Measurements from ENCODE around the gene SLC25A24. TPM values are rescaled to one million over a fixed set of nuclear protein-coding genes. Genes with fewer than 3 reads are reported as not detected.

Gene SLC25A24
- total and polyA plus RNA-seq, 2 of the 13 experiments (the other 11 are each of a cell fraction or from before 2014, with no cell fraction given) = 8.0 to 12.4 TPM

- no peak for FAIRE-seq
- H3K9me3 ChIP-seq (ENCODE audit: low read length) = peaks cover 5% of the 10 kb centered on the region; the same call in 1 of the 2 replicates
- DNase-seq (ENCODE audit: low spot score) = no peak
- no peak overlapping the region for H3K27ac ChIP-seq (ENCODE audit: extremely low read length, insufficient read depth, low read length)
- 38% methylated on average over 1 of the region's 1 CpG for WGBS (ENCODE audit: low lambda C conversion rate)
- intact Hi-C loops (cut with micrococcal nuclease; ENCODE audit: unreplicated experiment) = no loop called here
- no peak overlapping the region for H3K4me2 ChIP-seq (ENCODE audit: low read depth, low read length)
- H4K20me1 ChIP-seq (ENCODE audit: insufficient read depth, low read length) = no peaks in the 10 kb centered on the region
- ChIA-PET CTCF (ENCODE audit: low intra/inter-chr PET ratio, low total read pairs) (no interaction called here), POLR2A (no interaction called here)
- 0 out of 5 replicates have a peak, but pooled peaks cover 0 to 8% of the 10 kb centered on the region in 2 experiments for H3K36me3 ChIP-seq (replicated peaks in 1 of 2; ENCODE audit: control insufficient read depth in 1 of 2, insufficient read depth in 2 of 2, low read length in 2 of 2)
- no peaks in the 10 kb centered on the region for H3K79me2 ChIP-seq (ENCODE audit: insufficient read depth, low read length)
- no peak overlapping the region for H2AFZ ChIP-seq (ENCODE audit: low read length)
- TF ChIP-seq ZNF224 (CRISPR knock-in tag; IDR thresholded peaks at IDR 0.05) (no peak), ADNP (CRISPR knock-in tag; IDR thresholded peaks at IDR 0.05) (no peak), ZBTB39 (CRISPR knock-in tag; IDR thresholded peaks at IDR 0.05) (no peak), KDM3A (CRISPR knock-in tag; IDR thresholded peaks at IDR 0.05; ENCODE audit: low read depth) (no peak), ZNF841 (CRISPR knock-in tag; IDR thresholded peaks at IDR 0.05; ENCODE audit: borderline replicate concordance) (no peak), NR2F1 (CRISPR knock-in tag; IDR thresholded peaks at IDR 0.05) (no peak)
- no peak overlapping the region for H3K9ac ChIP-seq (ENCODE audit: insufficient read depth, low read depth, low read length)
- in situ Hi-C loops (cut with HindIII; ENCODE audit: extremely low pct_ligation_motif_present, low pct_unique_long_range_greater_than_20kb) = no loop called here
- no peaks in the 10 kb centered on the region for H3K4me1 ChIP-seq (ENCODE audit: insufficient read depth, low read length)
- H3K4me3 ChIP-seq (replicated peaks in 1 of 3; ENCODE audit: insufficient read depth in 1 of 3, low read depth in 2 of 3, low read length in 3 of 3) = no peak overlapping the region
- no TSS peak for BruUV-seq (replicated peaks)
- H3K27me3 ChIP-seq (ENCODE audit: control insufficient read depth in 1 of 2, insufficient read depth in 2 of 2, low read length in 2 of 2) = no peaks in the 10 kb centered on the region
- ATAC-seq = no peak
Measured at GRCh38 chr1:108188801-108189200, 11.3 kb downstream of the SLC25A24 start.

Measured in HepG2 (cell line).